HPDE6-E6E7 (cell line): Measurements from ENCODE around the gene NELL1.

Experiments used
- DNase-seq: peaks from one replicate; pipeline ENCODE4 v3.0.0; 2011; ENCODE audit warnings: missing footprints; ENCODE audit errors: extremely low spot score

Gene NELL1

DNA sequence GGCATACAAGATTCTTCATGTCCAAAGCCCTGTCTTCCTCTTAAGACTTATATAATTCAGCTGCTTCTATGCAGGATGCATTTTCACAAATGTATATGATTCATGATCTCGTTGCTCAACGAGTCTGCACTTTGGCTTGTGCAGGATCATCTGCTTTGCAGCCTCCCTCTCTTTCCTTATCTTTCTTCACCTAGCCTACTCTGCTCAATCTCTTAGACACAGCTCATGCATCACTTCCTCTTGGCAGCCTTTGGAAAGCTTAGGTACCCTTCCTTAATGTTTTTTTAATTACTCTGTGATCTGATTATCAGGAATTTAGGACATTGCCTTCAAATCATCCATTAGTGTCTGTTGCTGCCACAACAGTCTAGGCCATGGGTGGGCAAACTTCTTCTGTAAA is 673.8 kb downstream of the NELL1 start:
- DNase-seq: no peak

DNA sequence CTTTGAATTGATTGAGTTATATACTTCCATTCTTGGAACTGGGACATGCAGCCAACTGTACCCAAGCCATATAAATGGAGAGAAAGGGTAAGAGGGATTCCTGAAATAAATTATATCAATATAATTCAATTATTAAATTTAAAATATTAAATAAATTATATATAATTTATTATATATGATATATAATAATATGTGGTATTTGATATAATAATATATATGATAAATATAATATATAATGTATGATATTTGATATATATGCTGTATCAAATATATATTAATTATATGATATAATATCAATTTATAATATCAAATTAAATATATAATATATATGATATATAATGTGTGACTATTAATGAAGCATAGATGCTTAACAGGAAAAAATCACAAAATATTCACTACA is 677.0 kb downstream of the NELL1 start:
- DNase-seq: no peak

DNA sequence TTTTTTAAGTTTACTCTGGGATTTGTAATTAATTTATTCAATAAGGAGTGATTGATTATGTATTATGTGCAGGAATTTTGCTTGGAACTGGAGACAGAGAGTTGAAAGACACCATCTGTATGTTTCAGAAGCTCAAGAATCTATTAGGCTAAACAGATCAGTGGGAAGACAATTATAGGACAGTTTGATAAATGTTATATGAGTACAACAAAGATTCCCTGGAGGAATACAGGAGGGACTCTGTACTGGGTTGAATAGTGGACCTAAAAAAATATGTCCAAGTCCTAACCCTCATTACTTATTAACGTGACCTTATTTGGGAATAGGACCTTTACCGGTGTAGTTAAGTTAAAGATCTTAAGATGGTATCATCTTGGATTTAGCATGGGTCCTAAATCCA is 681.2 kb downstream of the NELL1 start:
- no peak for DNase-seq

DNA sequence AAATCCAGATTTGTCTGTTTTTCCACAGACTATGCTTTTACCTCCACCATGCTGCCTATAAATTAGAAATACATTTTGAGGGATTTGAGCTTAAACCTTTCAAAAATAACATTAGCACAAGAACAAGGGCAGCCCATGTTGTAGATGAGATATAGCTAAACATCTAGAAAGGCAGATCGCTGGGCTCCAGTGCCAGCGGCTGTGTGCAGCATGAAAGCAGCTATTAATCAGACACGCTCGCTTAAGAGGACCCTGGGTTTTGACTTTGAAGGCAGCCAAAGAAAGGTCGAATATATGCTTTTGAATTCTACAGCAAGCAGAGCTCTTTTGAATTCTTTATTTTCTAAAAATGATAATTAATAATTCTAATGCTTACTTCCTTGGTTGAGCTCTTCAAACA is 684.0 kb downstream of the NELL1 start:
- DNase-seq: no peak

DNA sequence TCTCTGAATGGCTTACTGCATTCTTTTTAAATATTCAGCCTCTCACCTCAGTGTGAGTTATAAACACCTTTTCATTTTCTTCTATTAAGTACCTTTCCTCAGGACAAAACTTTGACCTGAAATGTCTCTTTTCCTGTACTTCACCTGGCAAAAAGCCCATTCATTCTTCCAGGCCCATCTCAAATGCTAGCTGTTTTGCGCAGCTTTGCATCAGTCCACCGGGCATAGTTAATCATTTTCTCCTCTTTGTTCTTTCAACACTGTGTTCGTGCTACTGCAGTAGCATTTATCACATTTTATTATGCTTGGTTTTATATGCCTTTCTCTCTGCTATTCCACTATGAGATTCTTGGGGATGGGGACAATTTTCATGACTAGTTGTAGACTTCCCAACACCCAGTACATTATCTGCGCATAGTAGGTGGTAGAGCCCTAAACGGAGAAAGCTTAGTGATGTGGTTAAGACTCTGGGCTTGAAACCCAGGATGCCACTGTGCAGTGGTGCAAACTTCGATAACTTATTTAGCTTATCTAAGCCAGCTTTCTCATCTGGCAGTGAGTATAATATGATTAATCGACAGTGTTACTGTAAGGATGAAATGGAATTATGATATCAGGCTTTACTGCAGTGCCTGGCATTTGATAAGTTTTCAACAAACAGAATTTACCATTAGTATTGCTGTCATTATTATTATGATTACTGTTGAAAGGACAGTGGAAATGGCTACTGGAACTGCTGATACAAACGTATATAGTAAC is 695.7 kb downstream of the NELL1 start:
- DNase-seq: no peak

DNA sequence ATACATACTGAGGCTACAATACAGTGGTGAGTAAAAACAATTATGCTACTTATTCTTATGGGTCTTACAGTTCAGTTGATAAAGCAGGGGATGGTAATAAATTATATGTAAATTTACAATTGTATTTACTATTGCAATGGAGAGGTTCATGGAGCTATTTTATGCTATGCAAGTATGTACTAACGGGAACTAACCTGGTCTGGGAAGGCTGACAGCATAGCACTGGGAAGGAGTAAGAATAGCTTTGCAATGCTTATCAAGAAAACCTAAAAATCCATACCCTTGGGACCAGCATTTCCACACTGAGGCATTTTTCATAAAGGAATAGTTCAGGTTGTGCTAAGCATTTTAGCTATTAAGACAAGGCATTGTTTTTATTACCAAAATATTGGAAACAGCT is 700.6 kb downstream of the NELL1 start:
- DNase-seq: no peak

DNA sequence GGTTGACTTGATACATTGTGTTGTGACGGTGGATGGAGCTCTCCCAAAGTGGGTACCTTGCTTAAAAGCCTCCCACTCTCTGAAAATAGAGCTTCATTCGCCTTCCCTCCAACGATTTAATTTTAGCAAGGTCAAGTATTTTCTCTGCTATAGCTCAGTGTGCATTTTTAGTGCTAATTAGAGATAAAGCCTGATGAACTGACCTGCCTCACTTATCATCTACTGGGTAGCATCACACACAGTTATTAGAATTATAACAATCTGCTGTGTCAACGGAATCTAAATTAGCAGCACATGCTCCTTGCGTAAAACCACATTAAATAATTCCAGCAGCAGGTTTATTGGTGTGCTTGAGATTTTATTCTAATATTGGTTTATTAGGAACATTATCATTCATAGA is 701.7 kb downstream of the NELL1 start:
- DNase-seq: no peak

DNA sequence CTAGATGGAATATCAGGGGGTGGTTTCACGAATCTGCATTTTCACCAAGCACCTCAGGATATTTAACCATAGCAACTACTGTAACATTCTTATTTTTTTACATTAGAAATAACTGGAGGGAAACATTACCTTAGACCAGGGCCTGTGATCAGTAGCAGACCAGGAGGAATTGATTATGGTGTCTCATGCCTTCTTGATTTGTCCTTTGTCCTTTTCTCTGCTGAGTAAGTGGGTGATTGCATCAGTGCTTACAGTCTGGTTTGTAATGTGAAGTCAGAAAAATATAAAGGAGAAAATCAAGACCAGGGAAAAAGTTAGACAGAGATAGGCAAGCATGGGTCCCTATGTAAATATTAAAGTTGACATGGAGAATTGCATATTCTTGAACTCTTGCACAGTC is 703.3 kb downstream of the NELL1 start:
- DNase-seq: no peak

DNA sequence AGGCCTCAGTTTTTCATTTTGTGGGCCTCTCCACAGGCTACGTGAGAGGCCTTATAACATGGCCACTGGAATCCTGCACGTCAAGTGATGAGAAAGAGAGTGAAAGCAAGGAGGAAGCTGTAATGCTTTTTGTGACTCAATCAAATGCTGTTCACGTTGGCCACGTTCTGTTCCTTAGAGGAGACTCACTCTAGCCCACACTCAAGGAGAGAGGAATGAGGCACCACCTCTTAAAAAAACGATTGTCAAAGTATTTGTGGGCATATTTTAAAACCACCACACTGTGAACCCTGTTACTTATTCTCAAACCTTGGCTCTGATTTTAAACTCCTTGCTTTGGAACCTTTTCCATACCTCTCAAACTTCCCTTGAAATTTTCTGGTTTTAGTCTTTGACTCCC is 705.0 kb downstream of the NELL1 start:
- DNase-seq: no peak

DNA sequence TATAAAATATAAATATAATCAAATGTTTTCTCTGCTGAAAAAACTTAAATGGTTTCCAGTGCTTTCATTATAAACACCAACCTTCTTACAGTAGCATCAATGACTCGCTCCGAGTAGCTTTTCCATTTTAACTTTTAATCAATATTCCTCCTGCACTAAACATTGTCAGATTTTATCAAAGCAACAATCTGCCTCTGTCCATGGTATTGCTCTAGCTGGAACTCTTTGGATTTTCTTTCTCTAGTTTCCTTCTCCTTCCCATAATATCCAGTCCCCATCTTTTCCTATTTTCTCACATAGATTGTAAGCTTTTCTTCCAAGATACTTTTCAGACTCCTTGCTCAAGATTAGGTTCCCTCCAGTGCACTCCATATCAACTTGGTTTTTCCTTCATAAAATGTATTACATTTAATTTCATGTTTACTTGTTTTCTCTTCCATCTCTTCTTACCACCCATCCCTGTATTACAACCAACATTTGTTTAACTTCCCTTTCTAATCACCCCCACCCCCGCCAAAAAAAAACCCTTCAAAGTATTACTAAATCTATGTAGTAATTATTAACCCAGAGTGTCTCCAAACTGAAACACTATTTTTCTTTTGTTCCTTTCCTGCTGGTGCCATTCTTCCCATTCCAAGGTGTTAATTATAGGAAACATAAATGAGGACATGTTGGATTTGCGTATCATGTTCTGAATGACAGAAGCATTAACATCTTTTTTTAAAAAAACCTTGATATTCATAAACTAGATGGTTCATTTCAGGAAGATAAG is 716.5 kb downstream of the NELL1 start:
- DNase-seq: no peak

DNA sequence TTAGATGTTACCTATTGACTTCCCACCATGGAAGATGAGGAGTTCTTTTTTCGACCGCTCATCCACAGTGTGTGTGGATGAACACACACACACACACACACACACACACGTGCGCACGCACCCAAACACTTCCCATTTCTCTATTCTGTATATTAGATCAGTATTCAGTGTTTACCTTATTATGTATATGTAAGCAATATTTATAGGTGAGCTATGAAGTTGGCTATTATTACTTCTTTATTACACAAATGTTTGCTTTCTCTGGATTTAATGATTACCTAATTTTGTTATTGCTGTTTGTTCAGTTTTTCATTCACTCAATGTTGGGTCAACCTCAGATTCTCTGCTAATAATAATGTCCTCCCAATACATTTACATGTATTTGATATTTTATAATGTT is 721.0 kb downstream of the NELL1 start:
- no peak for DNase-seq

DNA sequence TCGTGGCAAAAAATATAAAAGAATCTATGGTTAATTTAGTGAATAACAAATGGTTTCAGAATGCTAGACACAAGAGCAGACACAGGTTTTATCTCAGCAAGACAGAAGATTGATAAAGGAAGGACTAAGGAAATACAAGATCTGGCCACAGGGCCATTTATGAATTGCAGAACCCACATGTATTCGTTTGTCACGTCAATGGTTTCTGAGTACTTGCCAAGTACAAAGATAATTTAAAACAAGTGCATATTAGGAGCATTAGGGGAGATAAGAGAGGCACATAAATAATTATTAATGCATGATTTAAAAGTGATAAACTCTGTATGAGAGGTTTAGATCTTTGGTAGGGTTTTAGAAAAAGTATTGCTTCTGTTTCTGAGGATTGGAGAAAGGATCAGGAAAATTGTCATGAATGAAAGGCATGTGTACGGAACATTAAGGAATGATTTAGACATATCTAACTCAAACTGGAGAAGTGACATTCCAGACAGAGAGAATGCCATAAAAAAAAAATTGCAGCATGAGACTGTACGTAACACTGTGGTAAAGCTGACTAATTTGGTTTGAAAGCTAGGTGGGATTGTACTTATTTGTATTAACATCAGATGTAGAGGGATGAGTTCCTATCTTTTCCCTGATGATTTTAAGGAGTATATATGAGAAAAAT is 727.1 kb downstream of the NELL1 start:
- no peak for DNase-seq

DNA sequence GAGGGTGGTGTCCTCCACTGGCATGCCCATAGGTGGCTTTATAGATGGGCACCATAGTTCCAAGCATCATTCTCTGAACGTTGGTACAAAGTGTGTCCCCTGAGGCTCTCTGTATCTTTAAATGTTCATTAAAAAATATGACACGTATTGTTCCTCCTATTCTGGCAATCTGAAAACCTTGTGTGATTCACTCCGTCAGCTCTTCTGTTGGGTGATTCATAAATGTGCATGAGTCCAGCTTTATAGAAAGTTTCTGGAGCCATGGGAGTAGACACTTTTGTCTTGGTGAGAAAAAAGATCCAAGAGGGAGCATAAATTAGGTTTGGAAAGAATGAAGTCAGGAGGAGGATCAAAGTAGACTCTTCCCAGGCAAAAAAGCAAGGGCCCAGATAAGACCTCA is 728.8 kb downstream of the NELL1 start:
- no peak for DNase-seq

DNA sequence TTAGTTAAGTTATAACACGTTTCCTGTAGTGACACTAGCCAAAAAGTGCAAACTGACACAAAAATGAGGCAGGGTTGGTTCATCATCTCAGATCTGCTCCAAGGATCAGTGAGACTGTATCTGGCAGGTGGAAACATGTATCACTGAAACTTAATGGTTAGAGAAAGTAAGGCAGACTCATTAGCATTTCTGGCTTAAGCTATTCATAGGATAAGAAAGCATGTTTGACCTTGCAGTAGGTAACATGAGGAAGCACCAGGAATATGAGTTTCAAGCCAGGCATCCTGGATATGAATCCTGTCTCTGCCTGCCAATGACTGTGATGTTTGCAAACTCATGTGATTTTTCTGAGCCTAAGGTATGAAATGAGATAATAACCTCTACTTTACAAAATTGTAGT is 732.1 kb downstream of the NELL1 start:
- DNase-seq: no peak

DNA sequence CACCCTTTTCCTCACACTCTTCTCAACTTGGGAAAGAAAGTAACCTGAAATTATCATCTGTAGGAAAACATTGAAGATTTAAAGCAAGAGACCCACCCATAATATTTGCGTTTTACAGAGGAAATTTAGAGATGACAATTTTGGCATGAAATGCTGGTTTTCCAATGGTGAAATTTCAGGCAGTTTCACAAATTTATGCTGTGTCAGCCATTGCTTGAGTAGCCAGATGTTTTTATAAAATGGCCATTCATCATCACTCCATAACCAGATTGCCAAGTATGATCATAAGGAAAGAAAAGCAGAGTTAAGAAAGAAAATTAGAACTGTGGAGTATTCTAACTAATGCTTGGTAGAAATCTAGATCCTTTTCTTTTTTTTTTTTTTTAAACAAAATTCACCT is 732.9 kb downstream of the NELL1 start:
- no peak for DNase-seq

DNA sequence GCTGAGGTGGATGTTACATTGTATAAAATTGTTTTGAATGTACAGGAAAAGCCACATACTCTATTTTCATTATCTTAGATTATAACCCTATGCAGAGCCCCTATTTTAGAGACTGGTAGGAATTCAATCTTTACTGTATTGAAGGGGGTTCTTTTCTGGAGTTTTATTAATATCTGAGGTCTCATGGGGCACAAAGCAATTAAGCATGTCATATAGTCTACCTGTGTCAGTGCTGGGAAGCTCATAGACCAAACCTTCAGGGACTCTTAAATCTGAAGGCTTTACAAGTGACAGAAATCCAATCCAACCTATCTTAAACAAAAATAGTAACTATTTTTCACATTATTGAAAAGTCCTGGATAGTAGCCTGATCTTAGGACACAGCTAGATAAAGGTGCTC is 733.7 kb downstream of the NELL1 start:
- DNase-seq: no peak

DNA sequence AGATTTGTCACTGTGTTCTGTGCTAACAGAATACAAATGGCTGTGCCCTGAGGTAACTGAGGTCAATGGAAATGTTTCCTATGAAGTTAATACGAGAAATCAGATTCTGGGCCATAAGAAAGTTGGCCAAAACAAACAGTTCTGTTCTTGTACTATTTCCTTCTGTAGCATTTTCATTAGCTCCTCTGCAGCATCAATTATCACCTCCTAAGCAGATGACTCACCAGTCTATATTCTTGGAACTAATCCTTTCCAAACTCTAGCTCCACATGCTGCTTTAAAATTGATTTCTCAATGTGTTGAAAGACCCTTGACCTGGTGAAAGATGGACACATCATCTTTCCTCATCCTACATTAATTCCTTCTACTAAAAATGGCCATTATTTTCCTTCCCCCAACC is 736.0 kb downstream of the NELL1 start:
- no peak for DNase-seq

DNA sequence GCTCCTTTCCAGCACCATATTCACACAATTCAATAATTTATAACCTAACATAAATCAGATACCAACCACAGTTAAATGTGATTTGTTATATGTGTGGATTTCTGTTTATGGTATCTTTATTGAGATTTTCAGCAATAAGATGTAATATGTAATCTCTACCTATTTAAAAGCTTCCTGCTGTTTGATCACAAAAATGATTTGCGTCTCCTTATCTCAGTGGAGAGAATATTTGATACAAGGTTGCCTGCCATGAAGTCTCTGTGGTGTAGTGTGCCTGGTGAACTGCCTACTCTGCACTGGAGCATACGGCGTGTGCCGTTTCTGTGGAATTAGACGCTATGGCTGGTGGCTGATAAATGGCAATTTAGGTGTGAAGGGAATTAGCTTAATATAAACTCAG is 741.1 kb downstream of the NELL1 start:
- DNase-seq: no peak

DNA sequence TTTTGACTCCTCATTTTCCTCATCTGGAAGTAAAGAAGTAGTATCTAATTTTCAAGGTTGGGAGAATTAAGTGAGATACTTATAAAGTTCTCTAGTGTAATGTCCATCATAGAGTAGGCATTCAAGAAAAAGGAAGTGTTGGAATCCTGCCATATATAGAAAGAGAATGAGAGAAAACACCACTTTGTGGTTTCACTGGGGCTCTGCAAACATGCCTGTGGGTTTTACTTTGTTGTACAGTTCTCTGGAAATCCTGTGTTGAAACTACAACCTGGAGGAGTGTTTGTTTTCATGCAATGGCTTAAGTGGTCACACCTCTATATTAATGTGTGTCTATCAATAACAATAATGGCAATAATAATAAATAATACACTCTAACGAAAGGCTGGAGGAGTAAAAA is 741.7 kb downstream of the NELL1 start:
- no peak for DNase-seq

DNA sequence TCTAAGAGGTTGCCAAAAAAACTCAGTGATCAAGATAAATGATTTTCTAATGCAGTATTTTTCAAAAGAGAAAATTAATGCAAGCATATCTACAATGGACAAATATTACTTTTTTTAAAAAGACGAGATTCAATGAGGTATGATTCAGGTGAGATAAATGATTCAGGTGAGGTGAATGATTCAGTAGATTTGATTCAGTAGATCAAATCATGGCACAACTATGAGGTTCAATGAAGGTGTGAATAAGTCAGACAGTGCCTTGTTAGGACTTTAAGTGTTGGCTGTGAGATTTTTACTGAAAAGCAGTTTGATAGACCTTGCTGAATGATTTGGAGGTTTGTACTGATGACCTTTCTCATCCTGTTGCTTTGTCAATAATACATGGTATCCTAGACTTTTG is 742.2 kb downstream of the NELL1 start:
- no peak for DNase-seq

DNA sequence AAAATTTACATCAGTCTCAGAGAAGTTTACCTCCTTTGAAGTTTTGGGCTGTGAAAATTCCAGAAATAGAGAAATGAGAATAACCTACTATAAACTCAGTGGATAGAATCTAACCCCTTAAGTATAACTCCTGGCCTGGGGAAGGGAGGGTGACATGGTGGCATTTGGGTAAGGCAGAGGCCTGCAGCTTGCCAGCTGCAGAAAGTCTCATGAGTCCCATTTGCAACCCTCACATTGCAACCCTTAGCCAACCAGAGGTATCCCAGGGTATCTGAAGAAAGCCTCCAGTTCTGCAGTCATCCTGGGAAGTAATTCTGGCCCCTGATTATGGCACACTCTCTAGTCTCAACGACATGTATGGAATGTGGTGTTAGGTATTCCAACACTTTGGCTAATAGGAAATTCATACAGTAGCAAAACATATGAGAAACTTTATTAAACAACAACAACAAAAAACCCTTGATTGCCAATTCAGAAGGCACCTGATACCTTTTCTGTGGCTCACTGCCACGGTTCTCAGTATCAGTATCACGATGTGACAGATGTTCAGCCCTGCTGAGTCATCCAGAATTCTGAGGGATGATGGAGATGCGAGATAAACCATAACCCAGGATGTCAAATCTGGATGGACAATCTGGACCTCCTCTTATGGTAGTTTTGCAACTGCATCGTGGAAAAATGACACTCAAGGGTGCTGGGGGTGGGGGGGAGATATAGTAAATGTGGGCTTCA is 743.4 kb downstream of the NELL1 start:
- DNase-seq: no peak

DNA sequence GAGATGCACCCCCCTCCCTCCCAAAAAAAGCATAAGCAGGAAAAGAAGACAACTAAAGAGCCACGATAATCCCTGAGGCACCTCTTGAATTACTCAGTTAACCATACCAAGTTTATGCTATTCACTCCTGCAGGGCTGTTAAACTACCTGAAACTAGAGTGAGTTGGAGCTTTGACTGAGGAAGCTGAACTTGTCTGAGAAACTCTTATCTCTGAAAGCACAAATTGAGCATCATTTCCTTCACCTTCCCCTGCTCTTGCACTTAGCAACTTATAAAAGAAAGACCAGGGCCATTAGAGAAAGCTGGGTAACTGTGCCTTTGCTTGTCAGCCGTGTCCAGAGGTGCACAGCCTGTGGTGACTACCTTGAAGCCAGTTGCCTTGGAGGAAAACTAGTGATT is 745.6 kb downstream of the NELL1 start:
- no peak for DNase-seq
